Measurements from ENCODE around the gene CNEP1R1. TPM values are rescaled to one million over a fixed set of nuclear protein-coding genes. Genes with fewer than 3 reads are reported as not detected.

Gene CNEP1R1
- 21.9 and 22.7 TPM in 2 replicates for total RNA-seq

- intact Hi-C loops (cut with micrococcal nuclease): loop anchor here (1.0 to 10.0 kb wide), 12 partner anchors 40 to 781 kb away; partner anchors contain the start of genes CYLD, HEATR3 and NKD1
- H3K9me3 Mint-ChIP-seq: no peaks in the 10 kb centered on the region
- H3K4me3 Mint-ChIP-seq: peak within 1 kb of the TSS; percentile 96
- peaks cover 8% of the 10 kb centered on the region for H3K36me3 Mint-ChIP-seq (ENCODE audit: low read depth)
- H3K27ac Mint-ChIP-seq: peak within 1 kb of the TSS; percentile 84
- H3K27me3 Mint-ChIP-seq (ENCODE audit: insufficient read depth): peaks cover 11% of the 10 kb centered on the region
- DNase-seq (ENCODE audit: low spot score): peak; percentile 92
- peaks cover 26% of the 10 kb centered on the region for H3K4me1 Mint-ChIP-seq (ENCODE audit: low read depth)
Observed at GRCh38 chr16:50024684-50025536, at the start of gene CNEP1R1. CNEP1R1 (plus strand) TSS chr16:50025225; CDS start chr16:50025316, 91 bp downstream.

GRCh38 chr16:49977427-49977826 is 47.6 kb upstream of the CNEP1R1 start:
- intact Hi-C loops (cut with micrococcal nuclease): no loop called here
- DNase-seq (ENCODE audit: low spot score): no peak
- H3K4me3 Mint-ChIP-seq: no peak overlapping the region
- no peak overlapping the region for H3K27ac Mint-ChIP-seq
- H3K36me3 Mint-ChIP-seq (ENCODE audit: low read depth): no peaks in the 10 kb centered on the region
- H3K4me1 Mint-ChIP-seq (ENCODE audit: low read depth): no peaks in the 10 kb centered on the region
- H3K9me3 Mint-ChIP-seq: no peaks in the 10 kb centered on the region
- peaks cover 7% of the 10 kb centered on the region for H3K27me3 Mint-ChIP-seq (ENCODE audit: insufficient read depth)

- intact Hi-C loops (cut with micrococcal nuclease): no loop called here
- Mint-ChIP-seq H3K9me3 (no peaks in the 10 kb centered on the region), H3K27ac (no peak overlapping the region), H3K27me3 (ENCODE audit: insufficient read depth) (peaks cover 2% of the 10 kb centered on the region), H3K4me3 (no peak overlapping the region), H3K36me3 (ENCODE audit: low read depth) (no peaks in the 10 kb centered on the region), H3K4me1 (ENCODE audit: low read depth) (no peaks in the 10 kb centered on the region)
- DNase-seq (ENCODE audit: low spot score): no peak
Observed at GRCh38 chr16:49978569-49979326, 46.3 kb upstream of the CNEP1R1 start.

GRCh38 chr16:49980166-49980565 is 44.9 kb upstream of the CNEP1R1 start:
- intact Hi-C loops (cut with micrococcal nuclease): no loop called here
- Mint-ChIP-seq H3K4me3 (no peak overlapping the region), H3K27me3 (ENCODE audit: insufficient read depth) (no peaks in the 10 kb centered on the region), H3K36me3 (ENCODE audit: low read depth) (no peaks in the 10 kb centered on the region), H3K27ac (no peak overlapping the region), H3K9me3 (no peaks in the 10 kb centered on the region), H3K4me1 (ENCODE audit: low read depth) (no peaks in the 10 kb centered on the region)
- no peak for DNase-seq (ENCODE audit: low spot score)

DNA sequence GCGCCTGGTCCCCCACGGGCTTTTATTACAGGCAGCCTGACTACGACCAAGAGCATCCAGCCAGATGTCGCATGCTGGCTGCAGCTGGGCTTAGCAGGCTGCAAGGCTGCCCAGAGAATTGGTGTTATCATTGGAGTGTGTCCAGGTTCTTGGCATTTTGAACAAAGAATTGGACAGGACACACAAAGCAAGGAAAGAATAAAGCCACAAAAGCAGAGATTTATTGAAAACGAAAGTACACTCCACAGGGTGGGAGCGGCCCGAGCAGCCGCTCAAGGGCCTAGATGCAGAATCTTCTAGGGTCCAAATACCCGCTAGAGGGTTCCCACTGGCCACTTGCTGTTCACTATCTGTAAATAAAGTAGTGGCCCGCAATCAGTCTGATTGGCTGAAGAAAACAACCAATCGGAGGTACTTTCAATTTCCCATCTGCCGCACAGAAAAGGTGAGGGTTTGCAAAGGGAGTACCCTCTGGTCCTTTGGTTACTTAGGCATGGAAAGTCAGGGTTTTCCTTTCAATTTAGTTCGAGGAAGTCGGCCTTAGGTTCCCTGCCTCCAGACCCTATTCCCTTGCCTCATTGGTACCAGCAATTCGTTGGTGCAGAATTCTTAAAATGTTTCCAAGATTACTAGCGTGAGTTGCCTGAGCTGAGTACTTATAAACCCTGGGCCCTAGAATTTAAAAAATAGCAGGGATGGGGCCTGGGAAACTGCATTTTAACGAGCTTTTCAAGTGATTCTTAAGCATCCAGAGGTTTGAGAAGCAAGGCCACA is 38.5 kb upstream of the CNEP1R1 start:
- Mint-ChIP-seq H3K9me3 (no peaks in the 10 kb centered on the region), H3K27me3 (ENCODE audit: insufficient read depth) (peaks cover 2% of the 10 kb centered on the region), H3K4me3 (no peak overlapping the region), H3K4me1 (ENCODE audit: low read depth) (no peaks in the 10 kb centered on the region), H3K36me3 (ENCODE audit: low read depth) (no peaks in the 10 kb centered on the region), H3K27ac (no peak overlapping the region)
- no peak for DNase-seq (ENCODE audit: low spot score)
- intact Hi-C loops (cut with micrococcal nuclease): no loop called here

- no peak for DNase-seq (ENCODE audit: low spot score)
- H3K27me3 Mint-ChIP-seq (ENCODE audit: insufficient read depth): peaks cover 2% of the 10 kb centered on the region
- no peaks in the 10 kb centered on the region for H3K4me1 Mint-ChIP-seq (ENCODE audit: low read depth)
- no peak overlapping the region for H3K27ac Mint-ChIP-seq
- H3K36me3 Mint-ChIP-seq (ENCODE audit: low read depth): no peaks in the 10 kb centered on the region
- no peak overlapping the region for H3K4me3 Mint-ChIP-seq
- intact Hi-C loops (cut with micrococcal nuclease): no loop called here
- no peaks in the 10 kb centered on the region for H3K9me3 Mint-ChIP-seq
Observed at GRCh38 chr16:49987381-49987780, 37.6 kb upstream of the CNEP1R1 start.

DNA sequence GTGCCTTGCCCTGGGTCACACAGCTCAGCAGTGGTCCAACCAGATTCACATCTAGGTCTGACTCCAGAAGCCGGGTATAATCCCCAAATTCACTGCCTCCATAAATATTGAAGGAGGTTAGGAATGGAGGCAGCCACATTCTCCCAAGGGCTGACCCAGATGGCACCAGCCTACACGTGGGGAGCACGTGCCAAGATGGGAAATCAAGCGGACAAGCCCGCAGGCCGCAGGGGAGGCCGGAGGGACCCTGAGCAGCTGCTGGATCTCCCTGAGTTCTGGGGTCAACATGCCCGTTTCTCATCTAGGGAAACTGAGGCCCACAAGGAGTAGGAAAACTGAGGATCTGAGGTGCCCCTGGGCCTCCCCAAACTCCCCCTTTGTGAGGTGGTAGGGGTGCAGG is 32.2 kb upstream of the CNEP1R1 start:
- Mint-ChIP-seq H3K36me3 (ENCODE audit: low read depth) (no peaks in the 10 kb centered on the region), H3K27me3 (ENCODE audit: insufficient read depth) (peaks cover 2% of the 10 kb centered on the region), H3K4me1 (ENCODE audit: low read depth) (no peaks in the 10 kb centered on the region), H3K9me3 (no peaks in the 10 kb centered on the region), H3K4me3 (no peak overlapping the region), H3K27ac (no peak overlapping the region)
- DNase-seq (ENCODE audit: low spot score): no peak
- intact Hi-C loops (cut with micrococcal nuclease): no loop called here

DNA sequence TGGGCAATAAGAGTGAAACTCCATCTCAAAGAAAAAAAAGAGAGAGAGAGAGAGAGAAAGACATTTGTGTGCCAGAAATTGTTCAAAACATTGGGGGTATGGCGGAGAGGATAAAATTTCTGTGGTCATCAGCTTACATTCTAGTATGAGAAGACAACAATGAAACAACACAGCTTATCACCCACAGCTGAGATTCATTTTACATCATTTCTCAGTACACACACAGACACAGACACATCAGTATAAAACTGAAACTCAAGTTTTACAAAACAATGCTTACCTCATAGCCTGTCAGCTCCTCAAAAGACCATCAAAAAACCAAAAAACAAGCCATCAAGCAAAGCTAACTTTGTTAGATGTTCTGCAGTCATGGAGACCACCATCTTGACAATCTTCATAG is 31.4 kb upstream of the CNEP1R1 start:
- intact Hi-C loops (cut with micrococcal nuclease): no loop called here
- DNase-seq (ENCODE audit: low spot score): no peak
- H3K27ac Mint-ChIP-seq: no peak overlapping the region

GRCh38 chr16:49994006-49994405 is 31.0 kb upstream of the CNEP1R1 start:
- no peaks in the 10 kb centered on the region for H3K4me1 Mint-ChIP-seq (ENCODE audit: low read depth)
- H3K9me3 Mint-ChIP-seq: no peaks in the 10 kb centered on the region
- intact Hi-C loops (cut with micrococcal nuclease): no loop called here
- H3K27me3 Mint-ChIP-seq (ENCODE audit: insufficient read depth): peaks cover 2% of the 10 kb centered on the region
- no peak overlapping the region for H3K4me3 Mint-ChIP-seq
- DNase-seq (ENCODE audit: low spot score): no peak
- H3K36me3 Mint-ChIP-seq (ENCODE audit: low read depth): no peaks in the 10 kb centered on the region
- H3K27ac Mint-ChIP-seq: no peak overlapping the region

More for the DNA sequence above, 31.4 kb upstream of the CNEP1R1 start:
- Mint-ChIP-seq H3K36me3 (ENCODE audit: low read depth) (no peaks in the 10 kb centered on the region), H3K4me1 (ENCODE audit: low read depth) (no peaks in the 10 kb centered on the region), H3K9me3 (no peaks in the 10 kb centered on the region), H3K4me3 (no peak overlapping the region), H3K27me3 (ENCODE audit: insufficient read depth) (peaks cover 2% of the 10 kb centered on the region)

- Mint-ChIP-seq H3K4me1 (ENCODE audit: low read depth) (no peaks in the 10 kb centered on the region), H3K27ac (no peak overlapping the region), H3K27me3 (ENCODE audit: insufficient read depth) (peaks cover 1% of the 10 kb centered on the region), H3K4me3 (no peak overlapping the region), H3K9me3 (no peaks in the 10 kb centered on the region), H3K36me3 (ENCODE audit: low read depth) (no peaks in the 10 kb centered on the region)
- intact Hi-C loops (cut with micrococcal nuclease): no loop called here
- no peak for DNase-seq (ENCODE audit: low spot score)
Observed at GRCh38 chr16:49995720-49996119, 29.3 kb upstream of the CNEP1R1 start.

GRCh38 chr16:49997721-49998251 is 27.2 kb upstream of the CNEP1R1 start:
- intact Hi-C loops (cut with micrococcal nuclease): no loop called here
- Mint-ChIP-seq H3K27me3 (ENCODE audit: insufficient read depth) (peaks cover 1% of the 10 kb centered on the region), H3K4me3 (no peak overlapping the region), H3K27ac (no peak overlapping the region), H3K36me3 (ENCODE audit: low read depth) (no peaks in the 10 kb centered on the region), H3K9me3 (no peaks in the 10 kb centered on the region), H3K4me1 (ENCODE audit: low read depth) (no peaks in the 10 kb centered on the region)
- no peak for DNase-seq (ENCODE audit: low spot score)

DNA sequence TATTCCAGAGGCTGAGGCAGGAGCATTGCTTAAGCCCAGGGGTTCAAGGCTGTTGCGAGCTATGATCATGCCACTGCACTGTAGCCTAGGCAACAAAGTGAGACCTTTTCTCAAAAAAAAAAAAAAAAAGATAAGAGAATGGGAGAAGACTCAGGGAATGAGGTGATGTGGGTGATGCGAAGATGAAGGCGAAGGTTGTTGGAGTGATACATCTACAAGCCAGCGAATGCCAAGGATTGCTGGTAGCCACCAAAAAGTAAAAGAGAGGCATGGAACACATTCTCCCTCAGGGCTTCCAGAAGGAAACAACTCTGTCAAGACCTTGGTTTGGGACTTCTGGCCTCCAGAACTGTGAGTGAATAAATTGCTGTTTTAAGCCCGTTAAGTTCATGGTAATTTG is 26.0 kb upstream of the CNEP1R1 start:
- no peak overlapping the region for H3K27ac Mint-ChIP-seq
- no peaks in the 10 kb centered on the region for H3K4me1 Mint-ChIP-seq (ENCODE audit: low read depth)
- no peaks in the 10 kb centered on the region for H3K9me3 Mint-ChIP-seq
- H3K36me3 Mint-ChIP-seq (ENCODE audit: low read depth): no peaks in the 10 kb centered on the region
- no peak overlapping the region for H3K4me3 Mint-ChIP-seq
- DNase-seq (ENCODE audit: low spot score): no peak
- H3K27me3 Mint-ChIP-seq (ENCODE audit: insufficient read depth): peaks cover 1% of the 10 kb centered on the region
- intact Hi-C loops (cut with micrococcal nuclease): no loop called here

All from activated T-helper 1 cell treated with anti-CD3 and anti-CD28 coated beads, Interleukin-12 subunit alpha, Interleukin-12 subunit beta, Interleukin-2, Interleukin-4 antibody, amounts not matched to agents 30 ng/mL and 10 ng/mL and 1 ng/mL, durations not matched to agents 14 hours and 24 hours and 36 hours (primary cell).